ENCODE results near the gene WNT2.

DNA sequence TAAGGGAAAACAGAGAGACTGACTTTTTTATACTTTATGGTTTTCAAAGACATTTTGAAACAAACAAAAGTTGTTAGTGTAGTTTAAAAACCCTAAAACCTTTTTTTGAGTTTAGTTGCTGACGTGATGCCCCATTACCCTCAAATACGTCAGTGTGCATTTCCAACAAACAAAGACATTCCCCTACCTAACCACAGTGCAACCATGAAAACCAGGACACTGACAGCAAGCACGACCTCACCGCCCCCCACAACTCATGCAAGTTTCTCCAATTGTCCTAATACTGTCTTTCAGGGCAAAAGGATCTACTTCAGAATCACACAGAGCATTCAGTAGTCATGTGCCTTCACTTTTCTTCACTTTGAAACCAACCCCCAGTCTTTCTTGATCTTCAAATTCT is 75.0 kb downstream of the WNT2 start:
- TF ChIP-seq, protein P1, sequence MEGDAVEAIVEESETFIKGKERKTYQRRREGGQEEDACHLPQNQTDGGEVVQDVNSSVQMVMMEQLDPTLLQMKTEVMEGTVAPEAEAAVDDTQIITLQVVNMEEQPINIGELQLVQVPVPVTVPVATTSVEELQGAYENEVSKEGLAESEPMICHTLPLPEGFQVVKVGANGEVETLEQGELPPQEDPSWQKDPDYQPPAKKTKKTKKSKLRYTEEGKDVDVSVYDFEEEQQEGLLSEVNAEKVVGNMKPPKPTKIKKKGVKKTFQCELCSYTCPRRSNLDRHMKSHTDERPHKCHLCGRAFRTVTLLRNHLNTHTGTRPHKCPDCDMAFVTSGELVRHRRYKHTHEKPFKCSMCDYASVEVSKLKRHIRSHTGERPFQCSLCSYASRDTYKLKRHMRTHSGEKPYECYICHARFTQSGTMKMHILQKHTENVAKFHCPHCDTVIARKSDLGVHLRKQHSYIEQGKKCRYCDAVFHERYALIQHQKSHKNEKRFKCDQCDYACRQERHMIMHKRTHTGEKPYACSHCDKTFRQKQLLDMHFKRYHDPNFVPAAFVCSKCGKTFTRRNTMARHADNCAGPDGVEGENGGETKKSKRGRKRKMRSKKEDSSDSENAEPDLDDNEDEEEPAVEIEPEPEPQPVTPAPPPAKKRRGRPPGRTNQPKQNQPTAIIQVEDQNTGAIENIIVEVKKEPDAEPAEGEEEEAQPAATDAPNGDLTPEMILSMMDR (IDR thresholded peaks at IDR 0.05): no peak
- no peak for TF ChIP-seq POLR2A (IDR thresholded peaks at IDR 0.05)
